GM19452 (cell line): ENCODE results near the gene LSM7.
A peak's percentile ranks its signal among the peaks of the same experiment; 100 is the strongest.

Experiments used
- ATAC-seq: cut with Tn5 transposase; IDR thresholded peaks from one replicate; pipeline ENCODE4 v1.9.1; 2021; ENCODE audit not compliant: unreplicated experiment

LSM7 gene

GRCh38 chr19:2338751-2339643, 10.6 kb upstream of the LSM7 start:
- ATAC-seq, result no peak

- ATAC-seq, result no peak
Measured at GRCh38 chr19:2338055-2338615, 9.7 kb upstream of the LSM7 start.

- no peak for ATAC-seq
Measured at GRCh38 chr19:2337329-2337707, 8.9 kb upstream of the LSM7 start.

- no peak for ATAC-seq
Measured at GRCh38 chr19:2336528-2337328, 8.3 kb upstream of the LSM7 start.

- no peak for ATAC-seq
Measured at GRCh38 chr19:2335848-2336247, 7.5 kb upstream of the LSM7 start.

- no peak for ATAC-seq
Measured at GRCh38 chr19:2334986-2335846, 6.8 kb upstream of the LSM7 start.

- ATAC-seq, result no peak
Measured at GRCh38 chr19:2334426-2334825, 6.0 kb upstream of the LSM7 start.

- ATAC-seq, result no peak
Measured at GRCh38 chr19:2333807-2334211, 5.4 kb upstream of the LSM7 start.

- no peak for ATAC-seq
Measured at GRCh38 chr19:2333027-2333806, 4.8 kb upstream of the LSM7 start.

- peak; percentile 44 for ATAC-seq
Measured at GRCh38 chr19:2332341-2333026, 4.1 kb upstream of the LSM7 start.

- no peak for ATAC-seq
Measured at GRCh38 chr19:2331601-2332246, 3.3 kb upstream of the LSM7 start.

GRCh38 chr19:2330632-2331284, 2.4 kb upstream of the LSM7 start:
- no peak for ATAC-seq

- ATAC-seq, result no peak
Measured at GRCh38 chr19:2330255-2330631, 1.9 kb upstream of the LSM7 start.

GRCh38 chr19:2329501-2329916, 1.1 kb upstream of the LSM7 start:
- no peak for ATAC-seq

- no peak for ATAC-seq
Measured at GRCh38 chr19:2329149-2329478, 728 bp upstream of the LSM7 start.

GRCh38 chr19:2327773-2328400, 499 bp downstream of the LSM7 start:
- ATAC-seq, result no peak

GRCh38 chr19:2326699-2327360, 1.6 kb downstream of the LSM7 start:
- no peak for ATAC-seq
